Cerebellar nuclear complex (tissue), 1 donor: Measurements from ENCODE around the gene IL34.

Experiments used
- DNase-seq, 2 experiments: peaks; one replicate each; lab custom pipeline; 2025; lab: John Stamatoyannopoulos, UW

The IL34 gene

GRCh38 chr16:70678121-70678897, 31.9 kb downstream of the IL34 start:
- DNase-seq: no peak

DNA sequence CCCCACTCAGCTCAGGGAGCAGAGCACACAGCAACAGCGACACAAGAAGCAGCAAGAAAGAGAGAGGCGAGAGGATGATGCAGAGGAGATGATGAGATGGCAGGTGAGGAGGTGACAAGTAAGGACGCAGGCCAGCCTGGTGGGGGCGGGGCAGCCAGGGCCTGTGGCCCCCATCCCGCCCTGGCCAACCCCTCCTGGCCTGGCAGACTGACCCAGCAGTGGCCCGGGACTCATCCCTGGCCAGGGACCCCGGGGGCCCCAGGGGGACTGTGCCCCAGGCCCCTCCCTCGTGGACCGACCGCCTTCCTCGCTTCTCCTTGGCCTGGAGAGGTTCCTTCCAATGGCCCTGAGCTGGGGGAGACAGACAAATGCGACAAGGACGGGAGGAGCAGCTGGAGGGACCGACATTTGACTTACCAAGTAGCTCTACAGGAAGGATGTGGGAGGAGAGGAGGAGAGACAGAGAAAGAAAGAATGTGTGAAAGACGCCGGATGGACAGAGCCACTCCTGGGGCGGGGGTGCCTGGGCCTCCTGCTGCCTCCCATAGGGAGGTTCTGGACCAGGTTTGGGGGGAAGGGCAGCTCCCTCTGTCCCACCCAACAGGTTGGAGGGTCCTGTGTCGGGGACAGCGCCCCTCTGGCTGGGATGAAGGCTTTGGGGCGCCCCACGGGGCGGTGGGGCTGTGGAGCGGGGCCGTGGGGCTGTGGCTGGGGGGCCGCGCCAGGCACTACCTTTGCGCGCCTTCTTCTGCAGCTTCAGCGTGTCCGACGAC, 32.7 kb downstream of the IL34 start:
- DNase-seq: no peak

DNA sequence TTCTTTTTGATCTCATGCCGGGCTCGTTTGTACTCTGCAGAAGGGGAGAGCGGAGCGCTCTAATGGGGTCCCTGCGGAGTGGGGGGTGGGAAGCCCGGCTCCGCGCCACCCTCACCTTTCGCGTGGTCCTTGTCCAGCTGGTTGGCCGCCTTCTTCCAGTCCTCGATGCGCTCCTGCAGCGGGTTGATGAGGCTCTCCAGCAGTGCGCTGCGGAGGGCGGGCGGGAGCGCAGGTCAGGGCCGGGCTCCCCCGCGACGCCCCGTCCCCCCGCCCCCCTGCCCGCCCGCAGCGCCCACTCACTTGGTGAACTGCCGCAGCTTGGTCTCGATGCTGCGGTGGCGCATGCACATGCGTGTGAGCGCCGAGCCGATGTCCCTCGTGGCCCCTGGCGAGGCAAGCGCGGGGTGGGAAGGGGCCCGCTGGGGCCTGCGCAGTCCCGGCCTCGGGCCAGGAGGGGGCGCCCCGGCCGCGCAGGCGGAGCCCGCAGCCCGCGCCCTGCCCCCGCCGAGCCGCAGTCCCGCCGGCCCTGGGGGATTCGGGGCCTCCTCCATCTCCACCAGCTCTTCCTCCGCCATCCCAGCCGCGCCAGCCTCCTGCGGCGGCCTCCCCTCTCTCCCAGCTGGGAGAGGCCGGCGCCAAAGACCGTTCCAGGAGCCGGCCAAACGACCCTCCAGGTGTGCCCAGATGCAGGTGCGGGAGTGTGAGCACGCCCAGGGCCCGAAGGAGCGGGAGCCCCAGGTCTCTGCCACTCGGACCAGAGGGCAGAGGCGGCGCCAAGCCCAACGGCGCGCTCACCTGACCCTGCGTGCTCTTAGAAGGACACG, 33.5 kb downstream of the IL34 start:
- DNase-seq: no peak

- no peak for DNase-seq
These were observed 34.4 kb downstream of the IL34 start for GRCh38 chr16:70680495-70681381.

DNA sequence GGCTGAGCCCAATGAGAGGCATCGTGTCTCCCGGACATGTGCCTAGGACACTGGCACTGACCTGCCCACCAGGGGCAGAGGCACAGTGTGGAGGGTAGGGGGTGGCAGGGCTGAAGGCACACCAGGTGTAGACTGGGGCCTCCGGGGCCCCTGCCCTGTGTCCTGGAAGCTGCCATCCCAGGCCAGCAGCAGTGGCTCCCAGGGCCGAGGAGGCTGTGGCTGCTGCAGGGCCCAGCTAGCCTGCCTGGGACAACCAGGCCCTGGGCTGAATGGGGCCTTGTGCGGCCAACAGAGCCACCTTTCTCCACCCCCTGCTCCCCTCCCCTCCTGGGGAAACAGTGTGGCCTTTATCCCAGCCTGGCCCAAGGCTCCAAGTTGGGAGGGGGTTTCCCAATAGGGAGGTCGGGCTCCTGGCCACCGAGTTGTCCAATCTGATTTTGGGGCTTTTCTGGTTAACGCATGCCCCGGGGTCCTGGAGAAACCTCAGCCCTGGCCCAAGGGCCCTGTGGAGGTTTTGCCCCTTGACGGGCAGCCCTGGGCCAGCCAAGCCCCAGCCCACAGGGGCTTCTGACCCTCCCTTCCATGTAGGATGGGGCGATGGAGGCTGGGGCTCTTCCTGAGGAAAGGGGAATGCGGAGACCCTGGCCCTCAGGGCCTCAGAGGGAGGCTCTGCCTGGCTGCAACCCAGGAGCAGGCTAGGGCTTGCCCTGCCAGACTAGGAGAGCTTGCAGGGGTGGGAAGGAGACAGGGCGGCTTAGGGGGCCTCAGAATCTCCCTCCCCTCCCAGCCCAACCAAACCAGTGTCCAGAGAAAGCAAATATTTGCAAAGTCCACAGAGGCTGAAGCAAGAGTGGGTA, 35.3 kb downstream of the IL34 start:
- no peak for DNase-seq

DNA sequence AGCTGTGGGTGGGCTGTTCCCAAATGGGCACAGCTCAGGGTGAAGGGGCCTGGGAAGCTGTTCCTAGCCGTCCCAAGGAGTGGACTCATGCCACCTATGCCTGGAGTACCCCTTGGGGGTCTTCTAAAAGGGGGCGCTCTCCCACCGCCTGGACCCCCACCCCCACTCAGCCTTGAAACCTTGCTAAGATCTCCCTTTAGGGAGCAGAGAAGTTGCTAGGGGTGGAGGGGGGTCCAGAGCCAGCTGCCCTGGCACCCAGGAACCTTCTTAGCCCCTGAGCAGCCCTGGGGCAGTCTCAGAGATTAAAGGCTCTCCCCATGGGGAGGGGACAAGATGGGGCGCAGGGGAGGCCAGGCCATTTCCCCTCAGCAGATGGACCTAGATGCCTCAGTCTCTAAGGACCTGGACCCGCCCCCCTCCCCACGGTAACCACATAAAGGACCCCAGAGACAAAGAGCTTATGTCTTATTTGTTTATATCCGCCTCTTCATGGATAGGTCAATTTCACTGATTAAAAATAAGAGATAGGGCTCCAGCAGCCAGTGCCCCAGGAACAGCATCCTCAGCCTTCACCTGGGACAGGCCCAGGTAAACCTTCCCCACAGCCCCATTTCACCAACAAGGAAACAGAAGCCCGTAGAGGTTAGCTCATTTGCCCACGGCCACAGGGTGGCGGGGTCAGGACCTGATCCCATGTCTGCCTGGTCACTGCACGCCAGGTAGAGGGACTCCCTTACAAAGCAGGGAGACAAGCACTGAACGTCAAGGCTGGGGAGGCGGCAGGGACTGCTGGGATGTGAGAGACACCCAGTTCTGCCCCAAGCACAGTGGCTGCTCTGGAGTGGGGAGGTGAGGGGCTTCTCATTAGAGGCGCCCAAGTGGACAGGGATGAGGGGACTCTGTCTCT, 36.1 kb downstream of the IL34 start:
- DNase-seq: no peak

- no peak for DNase-seq
These were observed 37.0 kb downstream of the IL34 start for GRCh38 chr16:70683146-70683944.

DNA sequence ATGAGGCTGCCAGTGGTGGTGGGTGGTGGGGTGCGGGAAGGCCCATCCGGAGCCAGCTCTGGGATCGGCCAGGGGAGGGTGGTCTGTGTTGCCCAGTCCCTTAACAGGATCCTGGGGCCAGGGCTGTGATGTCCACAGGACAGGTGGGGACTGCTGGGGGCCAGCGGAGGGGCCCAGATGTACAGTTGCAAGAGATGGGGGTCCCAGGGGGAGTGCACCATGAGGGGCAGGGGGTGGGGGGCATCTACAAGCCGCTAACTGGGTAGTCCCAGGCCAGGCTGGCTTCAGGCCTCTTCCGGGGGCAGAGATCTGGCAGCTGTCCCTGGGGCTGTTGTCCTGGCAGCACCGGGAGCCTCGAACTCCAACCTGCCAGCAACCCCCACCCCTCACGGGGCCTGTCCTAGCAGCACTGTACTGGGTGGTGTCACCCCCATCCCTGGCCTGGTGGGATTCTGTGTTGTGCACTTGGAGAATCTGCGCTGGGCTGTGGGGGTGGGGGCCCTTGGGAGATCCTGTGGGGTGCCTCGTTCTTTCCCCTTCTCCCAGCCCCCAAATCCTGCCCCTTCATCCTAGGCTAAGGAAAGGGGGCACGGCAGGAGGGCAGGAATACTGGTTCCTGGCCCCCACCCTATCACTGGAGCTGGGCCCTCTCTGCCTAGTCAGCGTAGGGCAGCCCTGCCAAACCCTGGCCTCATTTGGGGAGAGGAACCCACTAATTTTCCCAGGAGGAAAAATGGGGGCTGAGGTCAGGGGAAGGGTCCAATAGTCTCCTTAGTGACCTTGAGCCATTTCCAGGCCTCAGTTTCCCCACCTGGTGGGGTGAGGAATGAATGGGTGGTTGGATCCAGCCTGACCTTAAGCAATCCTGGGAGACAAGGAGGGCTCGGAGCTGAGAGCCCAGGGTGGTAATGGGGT, 38.0 kb downstream of the IL34 start:
- DNase-seq: no peak

GRCh38 chr16:70685061-70685937, 38.9 kb downstream of the IL34 start:
- DNase-seq: no peak

DNA sequence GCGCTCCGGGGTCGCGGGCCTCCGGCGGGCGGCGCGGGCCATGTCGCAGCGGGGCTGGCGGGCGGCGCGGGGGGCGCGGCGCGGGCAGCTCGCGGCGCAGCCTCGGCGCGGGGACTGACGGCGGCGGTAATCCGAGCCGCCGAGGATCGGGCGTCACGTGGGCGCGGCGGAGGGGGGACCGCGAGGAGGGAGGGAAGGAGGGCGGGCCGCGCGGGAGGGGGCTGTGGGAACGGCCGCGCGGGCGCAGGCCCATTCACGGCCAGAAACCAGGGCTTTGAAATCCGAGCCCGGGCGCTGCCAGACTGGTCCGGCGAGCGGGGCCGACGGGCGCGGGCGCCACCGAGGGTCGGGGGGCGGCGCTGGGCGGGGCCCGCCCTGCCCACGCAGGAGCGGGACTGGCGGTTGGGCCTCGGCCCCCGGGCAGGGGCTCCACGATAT, 39.6 kb downstream of the IL34 start, which contains the start of gene MTSS2:
TSS of gene MTSS2 (minus strand) at position 116 of the 438 bp plus-strand sequence. CDS start 262 bp downstream, outside the sequence.
- no peak for DNase-seq

DNA sequence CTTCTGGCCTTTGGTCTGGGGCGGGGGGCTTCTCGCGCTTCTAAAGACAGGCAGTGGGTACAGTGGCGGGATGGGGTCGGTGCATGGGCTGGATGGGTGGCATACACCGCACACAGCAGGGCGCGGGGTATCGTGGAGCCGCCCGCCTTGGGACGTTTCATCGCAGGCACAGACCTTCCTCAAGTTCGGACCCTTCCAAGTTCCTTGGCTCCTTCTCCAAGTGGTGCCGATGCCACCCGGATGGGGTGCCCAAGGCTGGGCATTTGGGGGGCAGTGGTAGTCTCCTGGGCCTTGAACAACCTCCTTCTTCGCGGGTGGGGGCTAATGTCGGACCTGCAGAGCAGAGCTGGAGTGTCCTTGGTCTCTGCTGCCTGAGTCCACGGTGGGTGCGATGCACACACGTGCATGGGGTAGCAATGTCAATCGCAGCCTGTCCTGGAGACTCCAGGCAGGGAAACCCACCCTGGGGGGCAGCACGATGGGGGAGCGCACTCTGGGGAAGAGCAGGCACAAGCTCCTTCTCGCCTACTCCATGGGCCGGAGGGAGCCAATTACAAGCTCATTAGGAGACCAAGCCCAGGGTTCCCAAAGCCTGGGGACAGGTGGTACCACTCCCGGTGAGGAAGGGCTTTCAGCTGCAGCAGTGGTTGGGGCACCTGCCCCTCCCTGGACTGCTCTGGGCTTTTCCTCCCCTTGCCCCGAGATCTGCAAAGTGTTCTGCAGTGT, 40.2 kb downstream of the IL34 start:
- DNase-seq: no peak

DNA sequence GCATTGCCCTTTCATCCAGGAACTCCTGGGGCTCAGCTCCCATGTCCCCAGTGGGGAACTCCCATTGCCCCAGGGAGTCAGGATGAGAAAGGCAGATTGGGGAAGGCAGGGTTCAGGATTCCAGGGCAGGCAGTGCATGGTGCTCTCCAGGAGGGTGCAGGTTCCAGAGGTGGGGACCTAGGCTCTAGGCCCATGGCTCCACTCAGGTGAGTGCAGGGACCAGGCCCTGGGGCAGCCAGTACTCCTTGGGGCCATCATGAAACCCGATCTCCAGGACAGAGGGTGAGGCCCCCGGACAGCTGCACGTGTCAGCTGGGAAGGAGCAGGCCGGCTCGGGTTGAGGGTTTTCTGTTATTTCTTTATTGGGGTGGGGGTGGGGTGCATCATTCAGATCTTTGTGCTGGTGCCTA, 40.7 kb downstream of the IL34 start:
- no peak for DNase-seq

DNA sequence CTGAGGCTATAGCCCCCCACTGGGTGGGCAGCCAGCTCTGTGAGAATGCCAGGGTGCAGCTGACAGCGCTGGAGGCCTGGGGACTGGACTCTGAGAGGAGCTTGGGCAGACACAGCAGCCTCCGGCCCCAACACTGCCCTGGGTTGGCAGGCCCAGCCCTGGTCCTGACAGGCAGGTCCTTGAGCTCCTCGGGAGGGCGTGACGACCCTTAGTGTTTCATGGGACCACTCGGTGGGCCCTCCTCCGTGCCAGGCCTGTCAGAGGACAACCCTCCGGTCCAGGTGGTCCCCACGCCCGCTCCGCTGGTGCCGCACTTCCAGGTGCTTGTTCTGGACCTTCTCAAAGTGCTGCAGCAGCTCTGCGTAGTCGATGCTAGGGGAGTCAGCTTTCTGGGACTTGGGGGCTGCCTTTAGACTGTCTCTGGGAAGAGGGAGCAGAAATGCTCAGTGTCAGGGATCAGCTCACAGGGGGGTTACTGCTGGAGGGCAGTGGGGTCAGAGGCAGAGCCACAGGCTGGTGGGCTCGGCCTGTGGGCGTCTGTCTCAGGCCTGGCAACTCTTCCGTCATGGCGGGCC, 41.4 kb downstream of the IL34 start:
- no peak for DNase-seq

- DNase-seq: peak; percentile 27 to 65
These were observed 41.9 kb downstream of the IL34 start for GRCh38 chr16:70688246-70688742.
